Endothelial cell of umbilical vein (primary cell): ENCODE measurements around the gene TK2. TPM values are rescaled to one million over a fixed set of nuclear protein-coding genes. Genes with fewer than 3 reads are reported as not detected.

Experiments used
- BruUV-seq: library from RNA; stranded (reverse); fragments of 400-500 nt; replicated peaks from 2 replicates; lab custom pipeline; 2021; lab: Mats Ljungman, UMichigan
- CTCF ChIA-PET: fragments of 300-600, 350-600 bp; sonication (Branson Sonifier 250); formaldehyde crosslinking; loops from one replicate; lab custom pipeline; 2021; ENCODE audit warnings: antibody characterized with exemption, inconsistent platforms; lab: Charles Lee
- POLR2A ChIA-PET: fragments of 300-600, 350-600 bp; sonication (Branson Sonifier 250); formaldehyde crosslinking; loops from one replicate; lab custom pipeline; 2021; ENCODE audit warnings: antibody characterized with exemption, inconsistent platforms; lab: Charles Lee
- DNase-seq: peaks from one replicate; pipeline ENCODE4 v3.0.0-alpha.2; 2011; ENCODE audit warnings: low read depth, low spot score
- FAIRE-seq: peaks from 2 replicates; lab custom pipeline; 2011; peaks lifted over from hg19 to GRCh38; lab: Jason Lieb, UNC
- H2AFZ ChIP-seq: 2 replicates; pipeline ENCODE4 v1.6.0; 2012; ENCODE audit warnings: low read depth, low read length, control low read depth, inconsistent platforms
- H3K27ac ChIP-seq: 2 replicates; pipeline ENCODE4 v1.5.1; 2011; ENCODE audit warnings: low read depth, mild to moderate bottlenecking, control low read depth, low read length, moderate library complexity; ENCODE audit not compliant: insufficient read depth
- H3K27me3 ChIP-seq, 2 experiments: 2 replicates each; pipeline versions ENCODE4 v1.6.0 to v1.6.1; 2011; ENCODE audit warnings: low read length in 2 of 2, mixed read lengths in 1 of 2; ENCODE audit not compliant: control insufficient read depth in 2 of 2, insufficient read depth in 2 of 2
- H3K36me3 ChIP-seq, 2 experiments: 2 replicates in 1 of 2; 3 replicates in 1 of 2; pipeline ENCODE4 v1.5.1; 2011; ENCODE audit warnings: low read length in 2 of 2, mild to moderate bottlenecking in 1 of 2, moderate library complexity in 1 of 2; ENCODE audit not compliant: control insufficient read depth in 2 of 2, insufficient read depth in 2 of 2; ENCODE audit errors: extremely low read depth in 1 of 2
- H3K4me1 ChIP-seq: 3 replicates; pipeline ENCODE4 v1.5.1; 2011; ENCODE audit warnings: mild to moderate bottlenecking, low read length; ENCODE audit not compliant: control insufficient read depth, insufficient read depth; ENCODE audit errors: extremely low read depth
- H3K4me2 ChIP-seq: 2 replicates; pipeline ENCODE4 v1.6.1; 2011; ENCODE audit warnings: low read length, control low read depth, mixed read lengths; ENCODE audit not compliant: insufficient read depth
- H3K4me3 ChIP-seq, 3 experiments: fragments of 200-600 bp in 1 of 3; sonication (generic), shearing (Covaris generic) in 1 of 3; replicated peaks in 1 of 3; 2 replicates each; pipeline ENCODE4 v1.5.1; 2011 to 2016; ENCODE audit warnings: control low read depth in 3 of 3, low read length in 3 of 3, mild to moderate bottlenecking in 2 of 3, inconsistent platforms in 1 of 3, low read depth in 1 of 3, moderate library complexity in 1 of 3; ENCODE audit not compliant: insufficient read depth in 1 of 3
- H3K79me2 ChIP-seq: 2 replicates; pipeline ENCODE4 v1.6.0; 2012; ENCODE audit warnings: low read length, inconsistent platforms; ENCODE audit not compliant: control insufficient read depth, insufficient read depth
- H3K9ac ChIP-seq: replicated peaks from 2 replicates; pipeline ENCODE3; 2011; ENCODE audit warnings: low read length, control low read depth; ENCODE audit not compliant: insufficient read depth; ENCODE audit errors: extremely low read depth
- H3K9me1 ChIP-seq: replicated peaks from 3 replicates; pipeline ENCODE4 v1.6.0; 2011; ENCODE audit warnings: mild to moderate bottlenecking, low read length; ENCODE audit not compliant: control insufficient read depth, insufficient read depth; ENCODE audit errors: extremely low read depth
- H3K9me3 ChIP-seq: replicated peaks from 2 replicates; pipeline ENCODE4 v1.5.1; 2012; ENCODE audit warnings: low read length, inconsistent platforms; ENCODE audit not compliant: control insufficient read depth, insufficient read depth
- H4K20me1 ChIP-seq: replicated peaks from 2 replicates; pipeline ENCODE3; 2011; ENCODE audit warnings: mild to moderate bottlenecking, low read length; ENCODE audit not compliant: control insufficient read depth, insufficient read depth; ENCODE audit errors: extremely low read depth
- GATA2 ChIP-seq: IDR thresholded peaks from 2 replicates; pipeline ENCODE4 v1.7.0; 2011; ENCODE audit warnings: low read depth, mild to moderate bottlenecking, moderate library complexity, mixed read lengths, low read length; ENCODE audit not compliant: insufficient read length, insufficient read depth
- MAX ChIP-seq: IDR thresholded peaks from 2 replicates; pipeline ENCODE4 v1.6.1; 2011; ENCODE audit not compliant: insufficient read depth, insufficient read length
- MYC ChIP-seq: IDR thresholded peaks from one replicate; pipeline ENCODE4 v1.6.1; 2011; ENCODE audit warnings: mild to moderate bottlenecking, low read depth, low read length
- POLR2A ChIP-seq: IDR thresholded peaks from 2 replicates; pipeline ENCODE4 v1.6.1; 2012; ENCODE audit warnings: low read depth, mild to moderate bottlenecking, control low read depth, low read length
- POLR2AphosphoS5 ChIP-seq: IDR thresholded peaks from 2 replicates; pipeline ENCODE4 v1.6.1; 2012; ENCODE audit warnings: low read depth, mild to moderate bottlenecking, control low read depth, low read length, moderate library complexity; ENCODE audit not compliant: insufficient read depth
- dilution Hi-C: fragments of 300-500 bp; cut with MboI; formaldehyde crosslinking; loops from one replicate; pipeline ENCODE4 v1.15.0; 2019; ENCODE audit warnings: low sequenced_read_pairs; ENCODE audit not compliant: extremely low pct_ligation_motif_present
- intact Hi-C: fragments of 100-400 bp; cut with micrococcal nuclease; formaldehyde crosslinking; loops from one replicate; pipeline ENCODE4 v1.10.0; 2022
- polyA plus RNA-seq, 4 experiments: library from polyadenylated mRNA; depleted of rRNA in 3 of 4; stranded (reverse) in 3 of 4; unstranded in 1 of 4; fragments of >200 nt; gene quantifications; 2 replicates each; pipeline versions ENCODE4 v1.2.1 to v1.2.3, GENCODE V29; 2011 to 2012; ENCODE audit warnings: missing spikeins in 1 of 4
- small RNA-seq: library from RNA; depleted of rRNA; stranded (forward); fragments of <200 nt; gene quantifications from one replicate; pipeline ENCODE3, GENCODE V24; 2012; ENCODE audit warnings: low replicate concordance, low read depth; ENCODE audit not compliant: insufficient read depth, insufficient read length
- total RNA-seq: library from RNA; stranded (reverse); gene quantifications from 2 replicates; pipeline ENCODE4 v1.2.3, GENCODE V29; 2021

The TK2 gene
- total and polyA plus RNA-seq, 2 donors (not counting 3 experiments of a cell fraction or from before 2014, with no cell fraction given), result 12.1 to 25.2 TPM

GRCh38 chr16:66458292-66458691, 91.6 kb downstream of the TK2 start:
- Histone ChIP-seq H3K9me1 (no peaks in the 10 kb centered on the region), H3K4me3 (no peak overlapping the region), H3K4me2 (no peak overlapping the region), H3K36me3 (no peaks in the 10 kb centered on the region), H3K9ac (no peak overlapping the region), H3K9me3 (no peaks in the 10 kb centered on the region), H2AFZ (no peak overlapping the region), H3K4me1 (no peaks in the 10 kb centered on the region), H3K27me3 (peaks cover 12 to 21% of the 10 kb centered on the region in 2 experiments), H3K27ac (no peak overlapping the region), H4K20me1 (no peaks in the 10 kb centered on the region), H3K79me2 (no peaks in the 10 kb centered on the region)
- intact Hi-C loops, result no loop called here
- ChIA-PET CTCF (no interaction called here), POLR2A (no interaction called here)
- no TSS peak for BruUV-seq
- FAIRE-seq, result no peak
- dilution Hi-C loops, result no loop called here
- no peak for TF ChIP-seq GATA2
- TF ChIP-seq MYC, result no peak
- no peak for TF ChIP-seq POLR2A
- no peak for TF ChIP-seq MAX
- TF ChIP-seq POLR2AphosphoS5, result no peak
- no peak for DNase-seq

Small RNAs within 50 kb of the gene (small RNA-seq; reads per million reads assigned to genes)
- gene CKLF-CMTM1, result not detected

Other genes starting within 250 kb of the TK2 start
- gene CDH5, start 183.4 kb downstream of the TK2 start, total RNA-seq, result 765 and 804 TPM in 2 replicates
- 815 and 836 TPM in 2 replicates for gene CDH5, start 183.4 kb downstream of the TK2 start, polyA plus RNA-seq
- not detected in 2 replicates for gene BEAN1, start 122.8 kb downstream of the TK2 start, total RNA-seq
- not detected in 2 replicates for gene BEAN1, start 122.8 kb downstream of the TK2 start, polyA plus RNA-seq
- gene CKLF, start 2.5 kb upstream of the TK2 start, total RNA-seq, result 80.0 and 93.4 TPM in 2 replicates
- gene CKLF, start 2.5 kb upstream of the TK2 start, polyA plus RNA-seq, result 197 and 209 TPM in 2 replicates
- 9.3 and 12.3 TPM in 2 replicates for gene CMTM1, start 16.3 kb upstream of the TK2 start, total RNA-seq
- 3.0 and 3.8 TPM in 2 replicates for gene CMTM1, start 16.3 kb upstream of the TK2 start, polyA plus RNA-seq
- not detected in 2 replicates for gene CMTM2, start 29.3 kb upstream of the TK2 start, total RNA-seq
- gene CMTM2, start 29.3 kb upstream of the TK2 start, polyA plus RNA-seq, result not detected in 2 replicates
- gene CMTM3, start 54.6 kb upstream of the TK2 start, total RNA-seq, result 83.6 and 90.5 TPM in 2 replicates
- 86.2 and 104 TPM in 2 replicates for gene CMTM3, start 54.6 kb upstream of the TK2 start, polyA plus RNA-seq
- gene CMTM4, start 146.6 kb upstream of the TK2 start, total RNA-seq, result 8.5 and 9.0 TPM in 2 replicates
- gene CMTM4, start 146.6 kb upstream of the TK2 start, polyA plus RNA-seq, result 7.1 and 10.7 TPM in 2 replicates
- gene DYNC1LI2, start 201.5 kb upstream of the TK2 start, total RNA-seq, result 156 and 159 TPM in 2 replicates
- gene DYNC1LI2, start 201.5 kb upstream of the TK2 start, polyA plus RNA-seq, result 51.2 and 110 TPM in 2 replicates